HepG2 (cell line): ENCODE data around the gene CEP78. TPM values are rescaled to one million over a fixed set of nuclear protein-coding genes. Genes with fewer than 3 reads are reported as not detected.

Experiments
- ATAC-seq: fragments of 200-7000 bp; cut with Tn5 transposase; 3 replicates; pipeline ENCODE4 v1.9.1; 2020; ENCODE audit warnings: mild to moderate bottlenecking, moderate library complexity
- BruUV-seq: library from RNA; stranded (reverse); fragments of 400-500 nt; replicated peaks from 2 replicates; lab custom pipeline; 2021; lab: Mats Ljungman, UMichigan
- CTCF ChIA-PET: fragments of 300-600 bp; formaldehyde crosslinking; extraction: SDS; loops from one replicate; lab custom pipeline; 2021; ENCODE audit warnings: low total read pairs, inconsistent platforms, low intra/inter-chr PET ratio; lab: Yijun Ruan, JAX
- POLR2A ChIA-PET: fragments of 350-600 bp; sonication (Branson Sonifier 250); formaldehyde crosslinking; loops from one replicate; lab custom pipeline; 2020; ENCODE audit warnings: antibody characterized with exemption, inconsistent platforms; lab: Yijun Ruan, JAX
- DNase-seq: peaks from one replicate; pipeline ENCODE4 v3.0.0-alpha.2; 2015; ENCODE audit warnings: low spot score
- FAIRE-seq: peaks from 3 replicates; lab custom pipeline; 2011; peaks lifted over from hg19 to GRCh38; lab: Jason Lieb, UNC
- H2AFZ ChIP-seq: one replicate; pipeline ENCODE4 v1.6.1; 2011; ENCODE audit warnings: low read length, inconsistent platforms
- H3K27ac ChIP-seq: fragments of 300-600 bp; 3 replicates; pipeline ENCODE4 v1.8.0; 2011; ENCODE audit warnings: mixed run types, mild to moderate bottlenecking, mixed read lengths, low read length, inconsistent platforms; ENCODE audit not compliant: insufficient read depth; ENCODE audit errors: extremely low read length
- H3K27me3 ChIP-seq, 2 experiments: fragments of 200-600 bp in 1 of 2; 2 replicates in 1 of 2; 3 replicates in 1 of 2; pipeline versions ENCODE4 v1.6.0 to v1.8.0; 2011; ENCODE audit warnings: low read length in 2 of 2, mild to moderate bottlenecking in 2 of 2, moderate library complexity in 2 of 2, inconsistent platforms in 1 of 2; ENCODE audit not compliant: insufficient read depth in 2 of 2, control insufficient read depth in 1 of 2
- H3K36me3 ChIP-seq, 2 experiments: fragments of 200-600 bp in 1 of 2; replicated peaks in 1 of 2; 2 replicates in 1 of 2; 3 replicates in 1 of 2; pipeline versions ENCODE4 v1.5.1 to v1.8.0; 2011; ENCODE audit warnings: low read length in 2 of 2, inconsistent platforms in 1 of 2; ENCODE audit not compliant: insufficient read depth in 2 of 2, control insufficient read depth in 1 of 2
- H3K4me1 ChIP-seq: 2 replicates; pipeline ENCODE4 v1.5.1; 2012; ENCODE audit warnings: low read length, inconsistent platforms; ENCODE audit not compliant: insufficient read depth
- H3K4me2 ChIP-seq: 2 replicates; pipeline ENCODE4 v1.6.0; 2011; ENCODE audit warnings: low read depth, low read length, inconsistent platforms
- H3K4me3 ChIP-seq, 3 experiments: fragments of 200-600 bp in 1 of 3; sonication (generic), shearing (Covaris generic) in 1 of 3; replicated peaks in 1 of 3; 2 replicates each; pipeline ENCODE4 v1.5.1; 2011 to 2016; ENCODE audit warnings: low read length in 3 of 3, inconsistent platforms in 2 of 3, low read depth in 2 of 3, mild to moderate bottlenecking in 2 of 3, control low read depth in 1 of 3, mixed read lengths in 1 of 3; ENCODE audit not compliant: insufficient read depth in 1 of 3
- H3K79me2 ChIP-seq: one replicate; pipeline ENCODE4 v1.6.1; 2011; ENCODE audit warnings: low read length, inconsistent platforms; ENCODE audit not compliant: insufficient read depth
- H3K9ac ChIP-seq: 2 replicates; pipeline ENCODE4 v1.6.0; 2011; ENCODE audit warnings: mild to moderate bottlenecking, low read depth, low read length, inconsistent platforms; ENCODE audit not compliant: insufficient read depth
- H3K9me3 ChIP-seq: 2 replicates; pipeline ENCODE4 v1.5.1; 2012; ENCODE audit warnings: mild to moderate bottlenecking, low read length
- H4K20me1 ChIP-seq: 2 replicates; pipeline ENCODE4 v1.6.0; 2011; ENCODE audit warnings: inconsistent platforms, mild to moderate bottlenecking, low read length, moderate library complexity; ENCODE audit not compliant: insufficient read depth
- CEBPG ChIP-seq: IDR thresholded peaks from 2 replicates; pipeline ENCODE4 v1.6.1; 2016
- ELF4 ChIP-seq: sonication (generic); formaldehyde crosslinking; IDR thresholded peaks from 2 replicates; pipeline ENCODE4 v1.5.0; 2020; ENCODE audit warnings: missing genetic modification reagents, mild to moderate bottlenecking, moderate library complexity, borderline replicate concordance
- HIVEP1 ChIP-seq: sonication (generic); formaldehyde crosslinking; IDR thresholded peaks from 2 replicates; pipeline ENCODE4 v1.4.0; 2020; ENCODE audit warnings: mild to moderate bottlenecking, missing genetic modification reagents
- REPIN1 ChIP-seq: sonication (generic); formaldehyde crosslinking; IDR thresholded peaks from 2 replicates; pipeline ENCODE4 v1.8.0; 2022; ENCODE audit warnings: missing genetic modification reagents, low read depth, mild to moderate bottlenecking, borderline replicate concordance
- ZNF207 ChIP-seq: fragments of 450-650 bp; IDR thresholded peaks from 2 replicates; pipeline ENCODE4 v1.6.1; 2016; ENCODE audit warnings: antibody characterized with exemption, borderline replicate concordance
- ZNF670 ChIP-seq: sonication (generic); formaldehyde crosslinking; IDR thresholded peaks from 2 replicates; pipeline ENCODE4 v1.8.0; 2022; ENCODE audit warnings: mild to moderate bottlenecking, missing genetic modification reagents, borderline replicate concordance
- ZNF850 ChIP-seq: sonication (generic); formaldehyde crosslinking; conservative IDR thresholded peaks from 2 replicates; pipeline ENCODE4 v1.9.0; 2021; ENCODE audit warnings: mild to moderate bottlenecking, missing genetic modification reagents
- WGBS: methylation state at CpG from one replicate; pipeline ENCODE4 v1.1.6; 2017; ENCODE audit warnings: low lambda C conversion rate; 5-methylcytosine and 5-hydroxymethylcytosine counted together
- in situ Hi-C: cut with HindIII; loops from 2 replicates; pipeline ENCODE4 v1.10.0; 2017; ENCODE audit warnings: low pct_unique_long_range_greater_than_20kb; ENCODE audit not compliant: extremely low pct_ligation_motif_present
- intact Hi-C: fragments of 100-400 bp; cut with micrococcal nuclease; formaldehyde crosslinking; loops from one replicate; pipeline ENCODE4 v1.10.0; 2022; ENCODE audit not compliant: unreplicated experiment
- polyA plus RNA-seq, 8 experiments: library from polyadenylated mRNA; depleted of rRNA in 3 of 8; stranded (reverse) in 7 of 8; unstranded in 1 of 8; fragments of >200 nt; fragmentation: Illumina TruSeq in 4 of 8; extraction: Trizol in 4 of 8; gene quantifications; 2 replicates each; pipeline versions ENCODE4 v1.2.1 to v1.2.3, GENCODE V29; 2011 to 2016; ENCODE audit warnings: low read depth in 4 of 8, missing spikeins in 1 of 8, mixed read lengths in 1 of 8; ENCODE audit not compliant: insufficient read depth in 1 of 8
- total RNA-seq, 5 experiments: library from RNA; depleted of rRNA; stranded (reverse); fragments of >200 nt; fragmentation: Illumina TruSeq; extraction: Trizol; gene quantifications; 2 replicates each; pipeline ENCODE4 v1.2.3, GENCODE V29; 2016; ENCODE audit warnings: low read depth in 1 of 5
- TF ChIP-seq, protein P1 (sequence below): fragments of 450-650 bp; IDR thresholded peaks from 2 replicates; pipeline ENCODE4 v1.6.1; 2016
- TF ChIP-seq, protein P2 (sequence below): sonication (generic); formaldehyde crosslinking; IDR thresholded peaks from 2 replicates; pipeline ENCODE4 v1.4.0; 2020; ENCODE audit warnings: missing genetic modification reagents, borderline replicate concordance
- TF ChIP-seq, protein P3 (sequence below): sonication (generic); formaldehyde crosslinking; IDR thresholded peaks from 2 replicates; pipeline ENCODE4 v1.5.1; 2020; ENCODE audit warnings: mild to moderate bottlenecking, missing genetic modification reagents, borderline replicate concordance

CEP78 gene
- total and polyA plus RNA-seq, 2 of the 13 experiments (the other 11 are each of a cell fraction or from before 2014, with no cell fraction given) = 5.1 to 30.8 TPM

DNA sequence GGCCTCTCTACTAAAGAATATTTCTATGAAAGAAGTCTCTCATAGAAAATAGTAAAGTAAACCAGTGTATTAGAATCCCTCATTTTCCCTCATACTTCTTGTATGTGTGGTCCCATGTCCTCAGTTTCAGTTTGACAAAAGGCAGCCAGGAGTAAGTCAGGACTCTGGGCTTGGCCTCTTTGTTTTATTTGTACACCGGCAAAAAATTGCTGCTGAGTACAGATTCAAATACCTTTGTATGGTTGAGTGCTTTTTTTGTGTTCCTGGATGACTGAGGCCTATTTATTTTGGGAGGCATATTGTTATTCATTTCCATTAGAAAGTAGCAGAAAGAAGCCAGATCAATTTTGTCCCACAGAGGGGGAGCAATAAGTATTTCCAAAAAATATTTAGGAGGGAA is 47.3 kb upstream of the CEP78 start:
- CTCF ChIA-PET = no interaction called here
- Histone ChIP-seq H3K4me2 (no peak overlapping the region), H3K36me3 (no peaks in the 10 kb centered on the region), H3K9me3 (no peaks in the 10 kb centered on the region), H3K27ac (no peak overlapping the region), H3K4me3 (no peak overlapping the region), H4K20me1 (no peaks in the 10 kb centered on the region), H3K4me1 (peaks cover 7% of the 10 kb centered on the region), H3K9ac (no peak overlapping the region), H3K27me3 (no peaks in the 10 kb centered on the region), H3K79me2 (no peaks in the 10 kb centered on the region), H2AFZ (no peak overlapping the region)
- FAIRE-seq (no peak), DNase-seq (no peak), ATAC-seq (no peak)
- intact Hi-C loops (no loop called here), in situ Hi-C loops (no loop called here)
- POLR2A ChIA-PET = no interaction called here
- no peak for TF ChIP-seq ELF4
- no peak for TF ChIP-seq CEBPG (CRISPR knock-in tag)
- TF ChIP-seq, protein P1, sequence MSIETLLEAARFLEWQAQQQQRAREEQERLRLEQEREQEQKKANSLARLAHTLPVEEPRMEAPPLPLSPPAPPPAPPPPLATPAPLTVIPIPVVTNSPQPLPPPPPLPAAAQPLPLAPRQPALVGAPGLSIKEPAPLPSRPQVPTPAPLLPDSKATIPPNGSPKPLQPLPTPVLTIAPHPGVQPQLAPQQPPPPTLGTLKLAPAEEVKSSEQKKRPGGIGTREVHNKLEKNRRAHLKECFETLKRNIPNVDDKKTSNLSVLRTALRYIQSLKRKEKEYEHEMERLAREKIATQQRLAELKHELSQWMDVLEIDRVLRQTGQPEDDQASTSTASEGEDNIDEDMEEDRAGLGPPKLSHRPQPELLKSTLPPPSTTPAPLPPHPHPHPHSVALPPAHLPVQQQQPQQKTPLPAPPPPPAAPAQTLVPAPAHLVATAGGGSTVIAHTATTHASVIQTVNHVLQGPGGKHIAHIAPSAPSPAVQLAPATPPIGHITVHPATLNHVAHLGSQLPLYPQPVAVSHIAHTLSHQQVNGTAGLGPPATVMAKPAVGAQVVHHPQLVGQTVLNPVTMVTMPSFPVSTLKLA = no peak
- TF ChIP-seq ZNF850 (CRISPR knock-in tag) = no peak
- no peak for TF ChIP-seq REPIN1 (CRISPR knock-in tag)
- no TSS peak for BruUV-seq
- WGBS = 0% methylated on average over 1 of the region's 1 CpG

DNA sequence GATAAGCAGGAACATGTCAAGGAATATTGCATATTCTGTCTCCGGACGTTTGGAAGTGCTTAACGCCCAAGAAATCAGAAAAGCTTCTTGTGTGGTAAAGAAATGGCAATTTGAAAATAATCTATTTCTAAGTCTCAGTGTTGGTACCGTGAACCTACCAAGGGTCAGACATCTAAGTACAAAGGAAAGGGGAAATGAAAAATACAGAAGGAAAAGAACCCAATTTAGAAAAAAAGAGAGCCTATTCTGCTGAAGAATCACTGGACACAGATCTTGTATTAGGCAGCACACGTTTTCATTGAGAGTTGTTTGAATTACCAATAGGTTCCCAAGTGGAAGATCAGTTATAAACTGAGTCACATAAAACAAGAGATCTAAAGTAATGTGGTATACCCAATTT is 46.9 kb upstream of the CEP78 start:
- no peaks in the 10 kb centered on the region for H3K36me3 ChIP-seq
- no peaks in the 10 kb centered on the region for H3K9me3 ChIP-seq
- in situ Hi-C loops = no loop called here
- no peak for ATAC-seq
- no peak for DNase-seq
- H3K79me2 ChIP-seq = no peaks in the 10 kb centered on the region
- H2AFZ ChIP-seq = no peak overlapping the region
- FAIRE-seq = no peak
- no peak overlapping the region for H3K9ac ChIP-seq
- H3K4me3 ChIP-seq = no peak overlapping the region
- 38% methylated on average over 5 of the region's 5 CpGs for WGBS
- H3K27ac ChIP-seq = no peak overlapping the region
- POLR2A ChIA-PET = no interaction called here
- H3K27me3 ChIP-seq = no peaks in the 10 kb centered on the region
- no peak overlapping the region for H3K4me2 ChIP-seq
- intact Hi-C loops = no loop called here
- H3K4me1 ChIP-seq = peaks cover 7% of the 10 kb centered on the region
- CTCF ChIA-PET = no interaction called here
- H4K20me1 ChIP-seq = no peaks in the 10 kb centered on the region
- BruUV-seq = no TSS peak
- TF ChIP-seq, protein P2, sequence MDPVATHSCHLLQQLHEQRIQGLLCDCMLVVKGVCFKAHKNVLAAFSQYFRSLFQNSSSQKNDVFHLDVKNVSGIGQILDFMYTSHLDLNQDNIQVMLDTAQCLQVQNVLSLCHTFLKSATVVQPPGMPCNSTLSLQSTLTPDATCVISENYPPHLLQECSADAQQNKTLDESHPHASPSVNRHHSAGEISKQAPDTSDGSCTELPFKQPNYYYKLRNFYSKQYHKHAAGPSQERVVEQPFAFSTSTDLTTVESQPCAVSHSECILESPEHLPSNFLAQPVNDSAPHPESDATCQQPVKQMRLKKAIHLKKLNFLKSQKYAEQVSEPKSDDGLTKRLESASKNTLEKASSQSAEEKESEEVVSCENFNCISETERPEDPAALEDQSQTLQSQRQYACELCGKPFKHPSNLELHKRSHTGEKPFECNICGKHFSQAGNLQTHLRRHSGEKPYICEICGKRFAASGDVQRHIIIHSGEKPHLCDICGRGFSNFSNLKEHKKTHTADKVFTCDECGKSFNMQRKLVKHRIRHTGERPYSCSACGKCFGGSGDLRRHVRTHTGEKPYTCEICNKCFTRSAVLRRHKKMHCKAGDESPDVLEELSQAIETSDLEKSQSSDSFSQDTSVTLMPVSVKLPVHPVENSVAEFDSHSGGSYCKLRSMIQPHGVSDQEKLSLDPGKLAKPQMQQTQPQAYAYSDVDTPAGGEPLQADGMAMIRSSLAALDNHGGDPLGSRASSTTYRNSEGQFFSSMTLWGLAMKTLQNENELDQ (CRISPR knock-in tag) = no peak
- TF ChIP-seq HIVEP1 (no peak), ZNF207 (no peak), ZNF670 (CRISPR knock-in tag) (no peak)
- TF ChIP-seq, protein P3, sequence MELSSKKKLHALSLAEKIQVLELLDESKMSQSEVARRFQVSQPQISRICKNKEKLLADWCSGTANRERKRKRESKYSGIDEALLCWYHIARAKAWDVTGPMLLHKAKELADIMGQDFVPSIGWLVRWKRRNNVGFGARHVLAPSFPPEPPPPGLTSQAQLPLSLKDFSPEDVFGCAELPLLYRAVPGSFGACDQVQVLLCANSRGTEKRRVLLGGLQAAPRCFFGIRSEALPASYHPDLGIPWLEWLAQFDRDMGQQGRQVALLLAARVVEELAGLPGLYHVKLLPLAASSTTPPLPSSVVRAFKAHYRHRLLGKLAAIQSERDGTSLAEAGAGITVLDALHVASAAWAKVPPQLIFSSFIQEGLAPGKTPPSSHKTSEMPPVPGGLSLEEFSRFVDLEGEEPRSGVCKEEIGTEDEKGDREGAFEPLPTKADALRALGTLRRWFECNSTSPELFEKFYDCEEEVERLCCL (CRISPR knock-in tag) = no peak
